Thyroid gland (tissue), 4 donors: ENCODE results near the gene SLC25A11. TPM values are rescaled to one million over a fixed set of nuclear protein-coding genes. Genes with fewer than 3 reads are reported as not detected.
"Not testable (repeated sequence)": the region's sequence is repeated elsewhere in the genome, so short reads cannot be mapped to it uniquely, and the experiment has no call there.

Experiments
- DNase-seq, 2 donors: peaks; one replicate each; pipeline ENCODE4 v3.0.0-alpha.2; 2019
- H3K27ac ChIP-seq, 3 donors: fragments of 200-600 bp; sonication (generic); 1 replicate in 2 of 3; 2 replicates in 1 of 3; pipeline ENCODE4 v1.5.1; 2016 to 2019; ENCODE audit warnings: mild to moderate bottlenecking in 1 of 3, moderate library complexity in 1 of 3
- H3K27me3 ChIP-seq: fragments of 200-600 bp; sonication (generic); one replicate; pipeline ENCODE4 v1.5.1; 2019
- H3K36me3 ChIP-seq, 2 donors: fragments of 200-600 bp; sonication (generic); one replicate each; pipeline ENCODE4 v1.5.1; 2016 to 2019
- H3K4me1 ChIP-seq, 2 donors: fragments of 200-600 bp; sonication (generic); one replicate each; pipeline ENCODE4 v1.5.1; 2017 to 2019
- H3K4me3 ChIP-seq, 3 donors: fragments of 200-600 bp; sonication (generic); replicated peaks in 1 of 3; 1 replicate in 2 of 3; 2 replicates in 1 of 3; pipeline ENCODE4 v1.5.1; 2016; ENCODE audit warnings: mild to moderate bottlenecking in 1 of 3
- H3K9me3 ChIP-seq: fragments of 200-600 bp; sonication (generic); one replicate; pipeline ENCODE4 v1.5.1; 2017
- POLR2A ChIP-seq, 2 donors: fragments of 450-650 bp; IDR thresholded peaks; one replicate each; pipeline ENCODE4 v1.6.1; 2017; ENCODE audit warnings: antibody characterized with exemption in 2 of 2, mild to moderate bottlenecking in 2 of 2, moderate library complexity in 1 of 2
- WGBS, 2 donors: methylation state at CpG; one replicate each; pipeline ENCODE4 v1.1.5; 2017; 5-methylcytosine and 5-hydroxymethylcytosine counted together
- intact Hi-C: fragments of 100-400 bp; cut with DNase I; formaldehyde crosslinking; loops from one replicate; pipeline ENCODE4 v1.15.1; 2023
- total RNA-seq, 4 donors: library from RNA; depleted of rRNA; stranded (reverse); fragments of >200 nt; gene quantifications; one replicate each; pipeline ENCODE4 v1.2.3, GENCODE V29; 2016
- TF ChIP-seq, protein P1 (sequence below), 6 experiments: fragments of 200-600 bp in 3 of 6; fragments of 450-650 bp in 3 of 6; sonication (generic) in 3 of 6; IDR thresholded peaks; one replicate each; pipeline ENCODE4 v1.5.1; 2016 to 2019; ENCODE audit warnings: antibody characterized with exemption in 6 of 6, mild to moderate bottlenecking in 2 of 6, inconsistent platforms in 1 of 6, moderate library complexity in 1 of 6

SLC25A11 gene
- total RNA-seq, 4 donors from 2014 or later: 29.3 to 62.4 (median 48.4) TPM

DNA sequence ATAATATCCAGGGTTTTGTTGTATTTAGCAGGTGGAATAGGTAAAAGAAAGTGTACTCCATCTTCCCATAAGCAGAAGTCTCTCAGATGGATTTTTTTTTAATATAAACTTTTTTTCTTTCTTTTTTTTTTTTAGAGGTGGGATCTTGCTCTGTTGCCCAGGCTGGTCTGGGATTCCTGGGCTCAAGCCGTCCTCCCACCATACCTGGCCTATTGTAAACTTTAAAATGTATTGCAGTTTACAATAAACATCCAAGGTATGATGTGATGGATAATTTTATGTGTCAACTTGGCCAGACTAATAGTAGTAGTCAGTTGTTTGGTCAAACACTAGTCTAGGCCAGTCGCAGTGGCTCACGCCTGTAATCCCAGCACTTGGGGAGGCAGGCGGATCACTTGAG lies 18.5 kb downstream of the SLC25A11 start:
- TF ChIP-seq, protein P1, sequence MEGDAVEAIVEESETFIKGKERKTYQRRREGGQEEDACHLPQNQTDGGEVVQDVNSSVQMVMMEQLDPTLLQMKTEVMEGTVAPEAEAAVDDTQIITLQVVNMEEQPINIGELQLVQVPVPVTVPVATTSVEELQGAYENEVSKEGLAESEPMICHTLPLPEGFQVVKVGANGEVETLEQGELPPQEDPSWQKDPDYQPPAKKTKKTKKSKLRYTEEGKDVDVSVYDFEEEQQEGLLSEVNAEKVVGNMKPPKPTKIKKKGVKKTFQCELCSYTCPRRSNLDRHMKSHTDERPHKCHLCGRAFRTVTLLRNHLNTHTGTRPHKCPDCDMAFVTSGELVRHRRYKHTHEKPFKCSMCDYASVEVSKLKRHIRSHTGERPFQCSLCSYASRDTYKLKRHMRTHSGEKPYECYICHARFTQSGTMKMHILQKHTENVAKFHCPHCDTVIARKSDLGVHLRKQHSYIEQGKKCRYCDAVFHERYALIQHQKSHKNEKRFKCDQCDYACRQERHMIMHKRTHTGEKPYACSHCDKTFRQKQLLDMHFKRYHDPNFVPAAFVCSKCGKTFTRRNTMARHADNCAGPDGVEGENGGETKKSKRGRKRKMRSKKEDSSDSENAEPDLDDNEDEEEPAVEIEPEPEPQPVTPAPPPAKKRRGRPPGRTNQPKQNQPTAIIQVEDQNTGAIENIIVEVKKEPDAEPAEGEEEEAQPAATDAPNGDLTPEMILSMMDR (IDR thresholded peaks at IDR 0.05): no peak
- no peak for TF ChIP-seq POLR2A (IDR thresholded peaks at IDR 0.05)
- DNase-seq: no peak
- H3K27ac ChIP-seq: no peak overlapping the region
- no peaks in the 10 kb centered on the region for H3K27me3 ChIP-seq
- no peaks in the 10 kb centered on the region for H3K36me3 ChIP-seq
- intact Hi-C loops: no loop called here
- no peak overlapping the region for H3K4me3 ChIP-seq
- no peaks in the 10 kb centered on the region for H3K4me1 ChIP-seq
- no peaks in the 10 kb centered on the region for H3K9me3 ChIP-seq
- WGBS, 2 donors: 90 to 95% methylated on average over 4 of the region's 4 CpGs

DNA sequence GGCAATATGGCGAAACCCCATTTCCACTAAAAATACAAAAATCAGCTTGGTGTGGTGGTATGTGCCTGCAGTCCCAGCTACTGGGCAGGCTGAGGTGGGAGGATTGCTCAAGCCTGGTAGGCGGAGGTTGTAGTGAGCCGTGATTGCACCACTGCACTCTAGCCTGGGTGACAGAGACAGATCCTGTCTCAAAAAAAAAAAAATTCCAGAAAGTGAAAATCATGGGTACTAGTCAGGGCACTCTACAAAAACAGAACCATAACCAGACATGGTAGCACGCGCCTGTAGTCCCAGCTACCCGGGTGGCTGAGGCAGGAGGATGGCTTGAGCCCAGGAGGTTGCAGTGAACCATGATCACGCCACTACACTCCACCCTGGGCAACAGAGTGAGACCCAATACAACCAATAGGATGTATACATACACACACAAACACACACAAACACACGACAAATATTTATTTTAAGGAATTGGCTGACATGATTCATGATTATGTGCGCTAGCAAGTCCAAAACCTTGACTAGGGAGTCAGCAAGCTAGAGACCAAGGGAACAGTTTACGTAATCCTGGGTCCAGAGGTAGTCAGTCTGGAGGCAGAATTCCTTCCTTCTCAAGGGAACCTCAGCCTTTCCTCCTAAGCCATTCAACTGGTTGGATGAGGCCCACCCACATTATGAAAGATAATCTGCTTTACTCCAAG lies 19.3 kb downstream of the SLC25A11 start:
- no peak for TF ChIP-seq POLR2A (IDR thresholded peaks at IDR 0.05)
- TF ChIP-seq, protein P1 (IDR thresholded peaks at IDR 0.05): no peak
- intact Hi-C loops: no loop called here
- H3K9me3 ChIP-seq: no peaks in the 10 kb centered on the region
- no peaks in the 10 kb centered on the region for H3K27me3 ChIP-seq
- no peak for DNase-seq
- 87 to 90% methylated on average over 10 of the region's 10 CpGs for WGBS, 2 donors
- no peaks in the 10 kb centered on the region for H3K36me3 ChIP-seq
- H3K4me3 ChIP-seq: no peak overlapping the region
- no peaks in the 10 kb centered on the region for H3K4me1 ChIP-seq
- no peak overlapping the region for H3K27ac ChIP-seq

- no peak overlapping the region for H3K27ac ChIP-seq
- no peaks in the 10 kb centered on the region for H3K27me3 ChIP-seq
- no peak for TF ChIP-seq POLR2A (IDR thresholded peaks at IDR 0.05)
- TF ChIP-seq, protein P1 (IDR thresholded peaks at IDR 0.05): no peak
- H3K9me3 ChIP-seq: no peaks in the 10 kb centered on the region
- intact Hi-C loops: no loop called here
- no peaks in the 10 kb centered on the region for H3K4me1 ChIP-seq
- H3K4me3 ChIP-seq: no peak overlapping the region
- WGBS, 2 donors: 69 to 73% methylated on average over 8 of the region's 8 CpGs
- no peak for DNase-seq
- H3K36me3 ChIP-seq: no peaks in the 10 kb centered on the region
These were observed 20.3 kb downstream of the SLC25A11 start for GRCh38 chr17:4919511-4920047.

DNA sequence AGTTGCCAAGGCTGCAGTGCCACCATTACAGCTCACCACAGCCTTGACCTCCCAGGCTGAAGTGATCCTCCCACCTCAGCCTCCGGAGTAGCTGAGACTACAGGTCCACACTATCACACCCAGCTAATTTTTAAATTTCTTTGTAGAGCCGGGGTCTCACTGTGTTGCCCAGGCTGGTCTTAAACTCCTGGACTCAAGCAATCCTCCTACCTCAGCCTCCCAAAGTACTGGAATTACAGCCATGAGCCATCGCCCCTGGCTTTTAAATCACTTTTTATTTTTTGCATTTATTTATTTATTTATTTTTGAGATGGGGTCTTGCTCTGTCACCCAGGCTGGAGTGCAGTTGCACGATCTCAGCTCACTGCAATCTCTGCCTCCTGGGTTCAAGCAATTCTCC lies 25.3 kb downstream of the SLC25A11 start:
- H3K4me3 ChIP-seq, H3K27me3 ChIP-seq, intact Hi-C loops, H3K36me3 ChIP-seq, H3K9me3 ChIP-seq, DNase-seq, H3K27ac ChIP-seq, H3K4me1 ChIP-seq: not testable (repeated sequence)
- 85 to 92% methylated on average over 4 of the region's 4 CpGs for WGBS, 2 donors

GRCh38 chr17:4913994-4914393 lies 25.9 kb downstream of the SLC25A11 start:
- TF ChIP-seq POLR2A (IDR thresholded peaks at IDR 0.05): no peak
- TF ChIP-seq, protein P1 (IDR thresholded peaks at IDR 0.05): no peak
- Histone ChIP-seq H3K4me1 (peaks cover 3 to 7% of the 10 kb centered on the region in 2 donors), H3K9me3 (no peaks in the 10 kb centered on the region), H3K27me3 (no peaks in the 10 kb centered on the region), H3K4me3 (no peak overlapping the region), H3K27ac (no peak overlapping the region), H3K36me3 (no peaks in the 10 kb centered on the region)
- intact Hi-C loops: no loop called here
- DNase-seq: no peak
- 79 to 87% methylated on average over 1 of the region's 1 CpG for WGBS, 2 donors
